GM12874 (cell line): ENCODE data around the gene HBS1L.

ENCODE experiments used
- TF ChIP-seq, protein P1 (sequence below): IDR thresholded peaks from 2 replicates; pipeline ENCODE4 v1.5.1; 2011; ENCODE audit warnings: low read depth, mild to moderate bottlenecking, control low read depth, low read length, moderate library complexity; ENCODE audit not compliant: insufficient read depth

The HBS1L gene

GRCh38 chr6:135021310-135022049, 33.1 kb downstream of the HBS1L start:
- TF ChIP-seq, protein P1, sequence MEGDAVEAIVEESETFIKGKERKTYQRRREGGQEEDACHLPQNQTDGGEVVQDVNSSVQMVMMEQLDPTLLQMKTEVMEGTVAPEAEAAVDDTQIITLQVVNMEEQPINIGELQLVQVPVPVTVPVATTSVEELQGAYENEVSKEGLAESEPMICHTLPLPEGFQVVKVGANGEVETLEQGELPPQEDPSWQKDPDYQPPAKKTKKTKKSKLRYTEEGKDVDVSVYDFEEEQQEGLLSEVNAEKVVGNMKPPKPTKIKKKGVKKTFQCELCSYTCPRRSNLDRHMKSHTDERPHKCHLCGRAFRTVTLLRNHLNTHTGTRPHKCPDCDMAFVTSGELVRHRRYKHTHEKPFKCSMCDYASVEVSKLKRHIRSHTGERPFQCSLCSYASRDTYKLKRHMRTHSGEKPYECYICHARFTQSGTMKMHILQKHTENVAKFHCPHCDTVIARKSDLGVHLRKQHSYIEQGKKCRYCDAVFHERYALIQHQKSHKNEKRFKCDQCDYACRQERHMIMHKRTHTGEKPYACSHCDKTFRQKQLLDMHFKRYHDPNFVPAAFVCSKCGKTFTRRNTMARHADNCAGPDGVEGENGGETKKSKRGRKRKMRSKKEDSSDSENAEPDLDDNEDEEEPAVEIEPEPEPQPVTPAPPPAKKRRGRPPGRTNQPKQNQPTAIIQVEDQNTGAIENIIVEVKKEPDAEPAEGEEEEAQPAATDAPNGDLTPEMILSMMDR: no peak

- TF ChIP-seq, protein P1: no peak
These were observed 35.7 kb downstream of the HBS1L start for GRCh38 chr6:135018941-135019340.

GRCh38 chr6:135018052-135018451, 36.6 kb downstream of the HBS1L start:
- TF ChIP-seq, protein P1: no peak

- TF ChIP-seq, protein P1: no peak
These were observed 40.2 kb downstream of the HBS1L start for GRCh38 chr6:135014353-135014832.

GRCh38 chr6:135013211-135013610, 41.4 kb downstream of the HBS1L start:
- TF ChIP-seq, protein P1: no peak

- TF ChIP-seq, protein P1: no peak
These were observed 41.9 kb downstream of the HBS1L start for GRCh38 chr6:135012764-135013163.

- TF ChIP-seq, protein P1: no peak
These were observed 42.3 kb downstream of the HBS1L start for GRCh38 chr6:135012349-135012748.
